GF-D8 (cell line): ENCODE results near the gene FGR.
A peak's percentile ranks its signal among the peaks of the same experiment; 100 is the strongest.

Experiments used
- DNase-seq: peaks from one replicate; lab custom pipeline; 2025; lab: John Stamatoyannopoulos, UW

Gene FGR

GRCh38 chr1:27600498-27601175 is 34.3 kb downstream of the FGR start:
- no peak for DNase-seq

- DNase-seq, result no peak
These were observed 35.1 kb downstream of the FGR start for GRCh38 chr1:27599605-27600497.

GRCh38 chr1:27598902-27599528 is 36.0 kb downstream of the FGR start:
- DNase-seq, result peak; percentile 64

- no peak for DNase-seq
These were observed 36.7 kb downstream of the FGR start for GRCh38 chr1:27598295-27598687.

GRCh38 chr1:27597516-27598294 is 37.3 kb downstream of the FGR start:
- DNase-seq, result no peak

- DNase-seq, result no peak
These were observed 38.0 kb downstream of the FGR start for GRCh38 chr1:27596986-27597385.

- no peak for DNase-seq
These were observed 38.7 kb downstream of the FGR start for GRCh38 chr1:27596261-27596660.

GRCh38 chr1:27595597-27595996 is 39.4 kb downstream of the FGR start:
- no peak for DNase-seq

- no peak for DNase-seq
These were observed 40.1 kb downstream of the FGR start for GRCh38 chr1:27594564-27595510.

- DNase-seq, result no peak
These were observed 41.1 kb downstream of the FGR start for GRCh38 chr1:27593678-27594563.

GRCh38 chr1:27592931-27593677 is 41.9 kb downstream of the FGR start:
- no peak for DNase-seq

GRCh38 chr1:27592232-27592930 is 42.6 kb downstream of the FGR start:
- DNase-seq, result no peak

GRCh38 chr1:27591622-27592021 is 43.4 kb downstream of the FGR start:
- DNase-seq, result no peak

GRCh38 chr1:27590917-27591508 is 44.0 kb downstream of the FGR start:
- DNase-seq, result no peak

GRCh38 chr1:27589841-27590426 is 45.1 kb downstream of the FGR start:
- no peak for DNase-seq

- no peak for DNase-seq
These were observed 45.5 kb downstream of the FGR start for GRCh38 chr1:27589441-27589840.
